NT2/D1 (cell line): ENCODE data around the gene EEF1AKMT4.

Experiments
- SUZ12 ChIP-seq: IDR thresholded peaks from 2 replicates; pipeline ENCODE4 v1.6.1; 2011; ENCODE audit not compliant: insufficient read length, insufficient read depth; ENCODE audit errors: extremely low read depth
- YY1 ChIP-seq: IDR thresholded peaks from 2 replicates; pipeline ENCODE4 v1.6.1; 2011; ENCODE audit not compliant: insufficient read length, insufficient read depth

- TF ChIP-seq YY1 (no peak), SUZ12 (no peak)
Measured at GRCh38 chr3:184238246-184238818, 11.1 kb upstream of the EEF1AKMT4 start.
